Esophagus muscularis mucosa (tissue), 4 donors: ENCODE data around the gene CPSF4L.

Source experiments
- EP300 ChIP-seq: sonication (generic); formaldehyde crosslinking; IDR thresholded peaks from one replicate; pipeline ENCODE4 v1.6.1; 2017; ENCODE audit warnings: antibody characterized with exemption
- POLR2A ChIP-seq: fragments of 450-650 bp; IDR thresholded peaks from one replicate; pipeline ENCODE4 v1.6.1; 2017; ENCODE audit warnings: antibody characterized with exemption, moderate library complexity, mild to moderate bottlenecking, low read depth
- POLR2AphosphoS5 ChIP-seq, 2 donors: sonication (generic); formaldehyde crosslinking; IDR thresholded peaks; one replicate each; pipeline ENCODE4 v1.6.1; 2017; ENCODE audit warnings: antibody characterized with exemption in 2 of 2
- TF ChIP-seq, protein P1 (sequence below), 3 experiments: fragments of 200-600 bp in 2 of 3; fragments of 450-650 bp in 1 of 3; sonication (generic) in 2 of 3; IDR thresholded peaks; one replicate each; pipeline ENCODE4 v1.5.1; 2017 to 2019; ENCODE audit warnings: antibody characterized with exemption in 3 of 3, mild to moderate bottlenecking in 2 of 3, moderate library complexity in 1 of 3

DNA sequence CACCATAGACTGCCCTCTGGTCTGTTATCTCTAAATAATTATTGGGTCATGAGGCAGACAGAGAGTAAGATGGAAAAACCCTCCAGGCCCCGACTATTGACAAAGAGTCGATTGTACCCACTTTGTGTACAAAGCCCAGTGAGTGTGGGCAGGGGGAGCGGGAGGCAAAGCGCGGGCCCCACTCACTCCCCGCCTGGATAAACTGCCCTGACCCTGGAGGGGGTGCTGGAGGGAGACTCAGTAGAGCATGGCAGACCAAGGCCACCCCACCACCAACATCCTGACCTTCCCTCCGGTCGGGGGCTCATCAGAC, 11.2 kb upstream of the CPSF4L start:
- TF ChIP-seq POLR2AphosphoS5 (IDR thresholded peaks at IDR 0.05) (no peak), POLR2A (no peak), EP300 (no peak)
- TF ChIP-seq, protein P1, sequence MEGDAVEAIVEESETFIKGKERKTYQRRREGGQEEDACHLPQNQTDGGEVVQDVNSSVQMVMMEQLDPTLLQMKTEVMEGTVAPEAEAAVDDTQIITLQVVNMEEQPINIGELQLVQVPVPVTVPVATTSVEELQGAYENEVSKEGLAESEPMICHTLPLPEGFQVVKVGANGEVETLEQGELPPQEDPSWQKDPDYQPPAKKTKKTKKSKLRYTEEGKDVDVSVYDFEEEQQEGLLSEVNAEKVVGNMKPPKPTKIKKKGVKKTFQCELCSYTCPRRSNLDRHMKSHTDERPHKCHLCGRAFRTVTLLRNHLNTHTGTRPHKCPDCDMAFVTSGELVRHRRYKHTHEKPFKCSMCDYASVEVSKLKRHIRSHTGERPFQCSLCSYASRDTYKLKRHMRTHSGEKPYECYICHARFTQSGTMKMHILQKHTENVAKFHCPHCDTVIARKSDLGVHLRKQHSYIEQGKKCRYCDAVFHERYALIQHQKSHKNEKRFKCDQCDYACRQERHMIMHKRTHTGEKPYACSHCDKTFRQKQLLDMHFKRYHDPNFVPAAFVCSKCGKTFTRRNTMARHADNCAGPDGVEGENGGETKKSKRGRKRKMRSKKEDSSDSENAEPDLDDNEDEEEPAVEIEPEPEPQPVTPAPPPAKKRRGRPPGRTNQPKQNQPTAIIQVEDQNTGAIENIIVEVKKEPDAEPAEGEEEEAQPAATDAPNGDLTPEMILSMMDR (IDR thresholded peaks at IDR 0.05) = no peak
